Measurements from ENCODE around the gene MTMR1. TPM values are rescaled to one million over a fixed set of nuclear protein-coding genes. Genes with fewer than 3 reads are reported as not detected.

MTMR1 gene
- total RNA-seq, 3 donors from 2014 or later (not counting 1 experiment from before 2014, with no cell fraction given), result 43.0 to 45.1 (median 43.1) TPM

DNA sequence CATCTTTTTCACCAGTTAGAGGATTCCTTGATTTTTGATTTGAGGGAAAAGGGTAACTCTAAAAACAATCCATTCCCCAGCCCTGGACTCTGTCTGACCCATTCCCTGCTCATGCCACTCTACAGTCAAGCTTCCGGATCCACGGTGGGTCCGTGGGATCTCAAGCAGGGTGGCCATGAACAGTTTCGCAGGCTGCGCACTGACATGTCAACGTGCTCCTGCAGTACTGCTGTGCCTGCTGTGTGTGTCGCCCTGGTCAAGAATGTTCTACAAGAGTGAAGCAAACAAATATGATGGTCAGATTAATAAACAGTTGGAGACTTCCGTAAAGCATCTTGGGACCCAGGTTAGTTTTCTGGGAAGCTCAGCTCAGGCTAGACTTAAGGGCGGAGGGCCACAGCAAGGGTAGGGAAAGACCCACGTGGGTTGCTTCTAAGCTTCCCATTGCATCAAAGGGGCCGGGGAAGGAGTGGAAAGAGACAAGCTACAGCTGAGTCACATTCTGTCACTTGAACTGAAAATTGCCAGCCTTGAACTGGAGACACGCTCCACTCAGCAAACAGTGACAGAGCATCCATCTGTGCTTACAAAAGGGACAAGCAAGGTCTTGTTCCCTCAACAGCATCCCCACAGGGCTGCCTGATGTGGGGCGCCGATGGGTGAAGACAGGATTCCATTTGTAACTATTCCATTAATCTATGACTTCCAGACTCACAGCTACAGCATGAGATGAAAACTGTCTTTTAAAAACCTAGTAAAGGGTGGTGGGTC, 81.8 kb downstream of the MTMR1 start:
- TF ChIP-seq, protein P1, sequence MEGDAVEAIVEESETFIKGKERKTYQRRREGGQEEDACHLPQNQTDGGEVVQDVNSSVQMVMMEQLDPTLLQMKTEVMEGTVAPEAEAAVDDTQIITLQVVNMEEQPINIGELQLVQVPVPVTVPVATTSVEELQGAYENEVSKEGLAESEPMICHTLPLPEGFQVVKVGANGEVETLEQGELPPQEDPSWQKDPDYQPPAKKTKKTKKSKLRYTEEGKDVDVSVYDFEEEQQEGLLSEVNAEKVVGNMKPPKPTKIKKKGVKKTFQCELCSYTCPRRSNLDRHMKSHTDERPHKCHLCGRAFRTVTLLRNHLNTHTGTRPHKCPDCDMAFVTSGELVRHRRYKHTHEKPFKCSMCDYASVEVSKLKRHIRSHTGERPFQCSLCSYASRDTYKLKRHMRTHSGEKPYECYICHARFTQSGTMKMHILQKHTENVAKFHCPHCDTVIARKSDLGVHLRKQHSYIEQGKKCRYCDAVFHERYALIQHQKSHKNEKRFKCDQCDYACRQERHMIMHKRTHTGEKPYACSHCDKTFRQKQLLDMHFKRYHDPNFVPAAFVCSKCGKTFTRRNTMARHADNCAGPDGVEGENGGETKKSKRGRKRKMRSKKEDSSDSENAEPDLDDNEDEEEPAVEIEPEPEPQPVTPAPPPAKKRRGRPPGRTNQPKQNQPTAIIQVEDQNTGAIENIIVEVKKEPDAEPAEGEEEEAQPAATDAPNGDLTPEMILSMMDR (IDR thresholded peaks at IDR 0.05), result no peak
- no peaks in the 10 kb centered on the region for H3K9me3 Mint-ChIP-seq
- DNase-seq (no peak), ATAC-seq (no peak)
- H3K4me3 Mint-ChIP-seq, result no peak overlapping the region
- H3K27ac ChIP-seq (ENCODE audit: low read length), result no peak overlapping the region
- no peak overlapping the region for H3K4me3 ChIP-seq (ENCODE audit: low read length)
- H3K4me1 Mint-ChIP-seq, result peaks cover 0 to 7% of the 10 kb centered on the region in 2 donors
- 96% methylated on average over 14 of the region's 14 CpGs for WGBS (ENCODE audit: insufficient coverage)
- H3K9me3 ChIP-seq (ENCODE audit: control insufficient read depth, insufficient read depth, low read length), result no peaks in the 10 kb centered on the region
- H3K4me1 ChIP-seq (ENCODE audit: control insufficient read depth, insufficient read depth, low read length), result peaks cover 4% of the 10 kb centered on the region
- no peaks in the 10 kb centered on the region for H3K36me3 Mint-ChIP-seq
- no peak overlapping the region for H3K27ac Mint-ChIP-seq
- H3K27me3 ChIP-seq (ENCODE audit: control insufficient read depth, insufficient read depth, low read length), result no peaks in the 10 kb centered on the region
- intact Hi-C loops (cut with micrococcal nuclease), result no loop called here
- H3K27me3 Mint-ChIP-seq (ENCODE audit: low read depth in 2 of 2), result no peaks in the 10 kb centered on the region
- H3K36me3 ChIP-seq (ENCODE audit: control insufficient read depth, insufficient read depth, low read length), result no peaks in the 10 kb centered on the region

DNA sequence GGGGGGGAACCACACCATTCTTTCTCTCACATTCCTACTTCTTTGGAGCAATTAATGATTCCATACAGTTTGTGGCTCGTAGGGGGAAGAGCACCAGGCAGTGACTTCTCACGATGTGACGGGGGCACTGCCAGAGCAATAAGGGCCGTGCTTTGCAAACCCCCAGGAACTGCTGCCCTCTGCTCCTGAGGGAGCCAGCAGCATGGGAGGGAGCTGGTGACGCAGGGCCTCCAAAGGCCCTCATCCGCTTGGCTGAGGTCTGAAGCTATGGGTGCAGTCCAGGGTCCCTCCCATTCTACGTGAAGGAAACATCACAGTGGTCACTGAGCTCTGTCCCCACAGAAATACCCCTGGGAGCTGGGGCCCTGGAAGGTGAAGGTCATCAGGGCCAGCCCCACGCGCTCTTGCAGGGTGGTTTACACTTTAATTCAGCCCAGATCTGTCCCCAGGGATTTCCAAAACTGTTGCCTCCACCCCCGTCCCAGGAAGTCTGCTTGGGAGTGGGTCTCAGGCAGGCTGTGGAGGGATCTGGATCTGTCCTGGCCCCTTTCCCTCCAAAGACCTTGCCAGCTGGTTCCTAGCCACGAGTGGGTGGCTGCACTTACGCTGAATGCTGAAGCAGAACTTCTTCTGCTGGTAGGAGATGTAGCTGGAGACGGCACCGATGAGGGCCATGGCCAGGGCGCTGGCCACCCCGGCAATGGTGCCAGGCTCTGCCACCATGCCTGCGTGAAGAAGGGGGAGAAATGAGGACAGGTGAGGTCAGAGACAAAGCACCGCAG, 82.6 kb downstream of the MTMR1 start:
- no peaks in the 10 kb centered on the region for H3K36me3 ChIP-seq (ENCODE audit: control insufficient read depth, insufficient read depth, low read length)
- no peak for ATAC-seq
- no peaks in the 10 kb centered on the region for H3K9me3 Mint-ChIP-seq
- intact Hi-C loops (cut with micrococcal nuclease), result no loop called here
- TF ChIP-seq, protein P1 (IDR thresholded peaks at IDR 0.05), result no peak
- H3K9me3 ChIP-seq (ENCODE audit: control insufficient read depth, insufficient read depth, low read length), result no peaks in the 10 kb centered on the region
- peaks cover 4% of the 10 kb centered on the region for H3K4me1 ChIP-seq (ENCODE audit: control insufficient read depth, insufficient read depth, low read length)
- no peak overlapping the region for H3K4me3 ChIP-seq (ENCODE audit: low read length)
- no peak for DNase-seq
- no peak overlapping the region for H3K4me3 Mint-ChIP-seq
- WGBS (ENCODE audit: insufficient coverage), result 94% methylated on average over 12 of the region's 18 CpGs
- H3K36me3 Mint-ChIP-seq, result no peaks in the 10 kb centered on the region
- H3K27me3 Mint-ChIP-seq (ENCODE audit: low read depth in 2 of 2), result no peaks in the 10 kb centered on the region
- H3K4me1 Mint-ChIP-seq, result peaks cover 0 to 7% of the 10 kb centered on the region in 2 donors
- H3K27me3 ChIP-seq (ENCODE audit: control insufficient read depth, insufficient read depth, low read length), result no peaks in the 10 kb centered on the region
- H3K27ac ChIP-seq (ENCODE audit: low read length), result no peak overlapping the region
- H3K27ac Mint-ChIP-seq, result no peak overlapping the region

DNA sequence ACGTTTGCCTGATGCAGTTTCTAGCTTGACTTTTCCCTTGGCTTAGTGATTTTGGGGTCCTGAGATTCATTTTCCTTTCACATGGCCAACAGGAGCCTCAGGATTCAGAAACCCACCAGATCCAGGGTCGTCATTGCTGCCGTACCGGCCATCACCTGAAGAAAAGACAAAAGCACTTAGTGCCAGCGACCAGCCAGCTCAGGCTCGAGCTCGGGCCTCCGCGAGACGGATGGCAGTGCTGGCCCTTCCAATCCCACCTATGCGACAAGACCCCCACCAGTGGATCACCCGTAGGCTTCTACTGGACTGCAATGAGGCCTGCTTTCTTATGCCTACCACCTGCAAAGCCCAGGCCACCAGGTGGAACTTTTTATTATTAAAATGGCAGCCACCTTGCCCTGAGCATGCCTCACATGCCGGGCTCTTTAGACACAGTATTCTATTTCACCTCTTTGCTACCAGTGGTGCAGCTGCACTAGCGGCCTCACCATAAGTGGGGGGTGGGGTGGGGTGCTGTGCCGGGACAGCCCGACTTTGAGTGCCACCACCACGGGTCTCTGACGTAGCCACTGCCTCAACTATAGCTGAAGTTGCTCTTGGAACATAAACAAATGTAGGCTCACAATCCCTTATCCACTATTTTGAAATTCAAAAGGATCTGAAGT, 84.3 kb downstream of the MTMR1 start:
- 96% methylated on average over 12 of the region's 18 CpGs for WGBS (ENCODE audit: insufficient coverage)
- TF ChIP-seq, protein P1 (IDR thresholded peaks at IDR 0.05), result no peak
- H3K36me3 Mint-ChIP-seq, result no peaks in the 10 kb centered on the region
- no peaks in the 10 kb centered on the region for H3K27me3 Mint-ChIP-seq (ENCODE audit: low read depth in 2 of 2)
- H3K4me1 Mint-ChIP-seq, result peaks cover 0 to 2% of the 10 kb centered on the region in 2 donors
- no peaks in the 10 kb centered on the region for H3K9me3 Mint-ChIP-seq
- Histone ChIP-seq H3K36me3 (ENCODE audit: control insufficient read depth, insufficient read depth, low read length) (no peaks in the 10 kb centered on the region), H3K27ac (ENCODE audit: low read length) (no peak overlapping the region), H3K27me3 (ENCODE audit: control insufficient read depth, insufficient read depth, low read length) (no peaks in the 10 kb centered on the region), H3K4me1 (ENCODE audit: control insufficient read depth, insufficient read depth, low read length) (no peaks in the 10 kb centered on the region), H3K4me3 (ENCODE audit: low read length) (no peak overlapping the region), H3K9me3 (ENCODE audit: control insufficient read depth, insufficient read depth, low read length) (no peaks in the 10 kb centered on the region)
- ATAC-seq (no peak), DNase-seq (no peak)
- no peak overlapping the region for H3K27ac Mint-ChIP-seq
- intact Hi-C loops (cut with micrococcal nuclease), result no loop called here
- H3K4me3 Mint-ChIP-seq, result no peak overlapping the region

All from natural killer cell (primary cell).